Fibroblast of upper back skin (primary cell): ENCODE data around the gene NDUFV2.

ENCODE experiments used
- DNase-seq: peaks from one replicate; pipeline ENCODE4 v3.0.0-alpha.2; 2013

The NDUFV2 gene

DNA sequence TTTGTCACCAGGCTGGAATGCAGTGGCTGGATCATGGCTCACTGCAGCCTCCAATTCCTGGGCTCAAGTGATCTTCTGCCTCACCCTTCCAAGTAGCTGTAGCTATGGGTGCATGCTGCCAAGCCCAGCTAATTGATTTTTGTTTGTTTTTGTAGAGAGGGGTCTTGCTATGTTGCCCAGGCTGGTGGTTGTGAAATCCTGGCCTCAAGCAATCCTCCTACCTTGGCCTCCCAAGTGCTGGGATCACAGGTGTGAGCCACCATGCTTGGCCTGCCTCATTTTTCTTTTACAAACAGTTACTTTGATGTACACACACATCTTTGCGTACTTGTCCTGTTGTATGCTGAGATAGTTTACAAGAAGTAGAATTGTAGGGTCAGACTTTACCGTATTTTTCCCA lies 21.0 kb downstream of the NDUFV2 start:
- DNase-seq = no peak

DNA sequence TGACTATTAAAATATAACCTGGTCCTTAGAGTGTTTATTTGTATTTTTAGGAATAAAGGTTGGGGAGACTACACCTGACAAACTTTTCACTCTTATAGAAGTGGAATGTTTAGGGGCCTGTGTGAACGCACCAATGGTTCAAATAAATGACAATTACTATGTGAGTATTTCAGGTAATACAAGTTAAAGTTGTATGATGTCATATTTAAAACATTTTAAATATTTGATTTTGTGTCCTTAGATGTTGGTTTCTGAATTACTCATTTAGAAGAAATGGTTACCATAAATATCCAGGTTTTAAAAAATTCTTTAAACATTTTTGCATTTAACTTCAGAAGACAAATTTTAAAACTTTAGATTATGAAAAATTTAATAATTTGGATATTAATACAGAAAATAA lies 22.3 kb downstream of the NDUFV2 start:
- no peak for DNase-seq

DNA sequence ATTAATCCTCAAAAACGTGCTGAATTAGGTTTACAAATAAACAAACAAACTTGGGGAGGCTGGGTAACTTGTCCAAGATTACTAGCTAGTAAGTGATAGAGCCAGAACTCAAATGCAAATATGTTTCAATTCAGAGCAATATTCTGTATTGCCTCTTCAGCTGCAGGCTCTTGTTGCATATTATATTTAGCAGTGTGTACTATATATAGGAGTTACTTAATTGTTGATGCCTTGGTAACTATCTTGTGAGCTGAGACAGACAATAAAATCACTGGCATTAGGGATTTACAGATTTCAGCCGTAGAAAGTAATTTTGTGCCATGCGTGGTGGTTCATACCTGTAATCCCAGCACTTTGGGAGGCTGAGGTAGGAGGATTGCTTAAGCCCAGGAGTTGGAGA lies 23.8 kb downstream of the NDUFV2 start:
- DNase-seq = no peak

DNA sequence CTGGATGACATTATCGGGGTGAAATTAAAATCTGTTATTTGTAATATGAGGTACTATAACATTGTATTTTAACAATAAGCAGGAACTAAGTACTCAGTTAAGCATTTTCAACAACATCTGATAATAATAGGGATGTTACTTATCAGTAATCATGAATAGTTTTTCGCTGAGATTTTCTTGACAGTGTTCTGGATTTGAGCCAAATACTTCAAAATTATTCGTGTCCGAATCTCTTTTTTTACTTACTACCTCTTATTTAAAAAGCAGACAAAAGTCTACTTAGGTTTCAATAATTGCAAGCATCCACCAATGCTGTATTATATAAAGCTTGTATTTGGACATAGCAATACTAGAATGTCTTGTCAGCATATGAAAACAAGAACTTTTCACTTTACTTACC lies 27.7 kb downstream of the NDUFV2 start:
- no peak for DNase-seq

DNA sequence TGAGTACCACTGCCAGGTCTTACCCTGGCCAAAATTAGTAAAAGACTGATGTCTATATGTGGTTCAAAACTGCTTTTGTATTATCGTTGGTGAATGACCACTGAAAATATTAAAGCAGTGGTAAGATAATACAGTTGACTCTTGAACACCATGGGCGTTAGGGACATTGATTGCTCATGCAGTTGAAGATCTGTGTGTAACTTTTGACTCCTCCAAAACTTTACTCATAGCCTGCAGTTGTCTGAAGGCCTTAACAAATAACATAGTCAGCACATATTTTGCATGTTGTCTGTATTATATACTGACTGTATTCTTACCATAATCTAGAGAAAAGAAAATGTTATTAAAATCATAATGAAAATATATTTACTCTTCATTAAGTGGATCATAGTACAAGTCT lies 28.3 kb downstream of the NDUFV2 start:
- DNase-seq = no peak

DNA sequence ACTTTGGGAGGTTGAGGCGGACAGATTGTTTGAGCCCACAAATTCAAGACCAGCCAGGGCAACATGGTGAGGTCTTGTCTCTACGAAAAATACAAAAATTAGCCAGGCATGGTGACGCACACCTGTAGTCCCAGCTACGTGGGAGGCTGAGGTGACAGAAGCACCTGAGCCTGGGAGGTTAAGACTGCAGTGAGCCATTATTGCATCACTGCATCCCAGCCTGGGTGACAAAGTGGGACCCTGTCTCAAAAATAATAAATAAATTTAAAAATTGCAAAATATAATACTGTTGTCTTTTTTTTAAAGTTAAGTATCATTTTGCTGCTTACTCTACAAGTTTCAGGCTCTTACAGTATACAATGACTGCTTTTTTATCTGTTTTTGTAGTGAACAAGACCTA lies 30.1 kb downstream of the NDUFV2 start:
- no peak for DNase-seq

DNA sequence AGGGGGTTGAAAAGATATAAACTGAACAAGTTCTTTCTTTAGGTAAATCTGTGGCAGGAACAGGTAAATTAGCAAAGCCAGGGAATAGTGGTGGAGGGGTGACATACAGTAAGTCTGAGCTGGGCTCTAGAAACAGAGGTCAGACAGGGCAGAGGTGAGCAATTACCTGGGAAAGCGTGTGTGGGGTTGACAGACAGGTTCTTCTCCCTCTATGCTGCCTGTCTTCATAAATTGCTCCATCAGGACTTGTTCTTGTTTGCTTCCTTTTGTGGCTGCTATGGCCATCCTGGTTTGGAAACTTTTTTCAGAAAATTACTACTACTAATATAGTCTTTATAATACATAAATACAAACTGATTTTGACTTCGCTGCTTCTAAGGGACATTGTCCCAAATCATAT lies 30.7 kb downstream of the NDUFV2 start:
- no peak for DNase-seq

DNA sequence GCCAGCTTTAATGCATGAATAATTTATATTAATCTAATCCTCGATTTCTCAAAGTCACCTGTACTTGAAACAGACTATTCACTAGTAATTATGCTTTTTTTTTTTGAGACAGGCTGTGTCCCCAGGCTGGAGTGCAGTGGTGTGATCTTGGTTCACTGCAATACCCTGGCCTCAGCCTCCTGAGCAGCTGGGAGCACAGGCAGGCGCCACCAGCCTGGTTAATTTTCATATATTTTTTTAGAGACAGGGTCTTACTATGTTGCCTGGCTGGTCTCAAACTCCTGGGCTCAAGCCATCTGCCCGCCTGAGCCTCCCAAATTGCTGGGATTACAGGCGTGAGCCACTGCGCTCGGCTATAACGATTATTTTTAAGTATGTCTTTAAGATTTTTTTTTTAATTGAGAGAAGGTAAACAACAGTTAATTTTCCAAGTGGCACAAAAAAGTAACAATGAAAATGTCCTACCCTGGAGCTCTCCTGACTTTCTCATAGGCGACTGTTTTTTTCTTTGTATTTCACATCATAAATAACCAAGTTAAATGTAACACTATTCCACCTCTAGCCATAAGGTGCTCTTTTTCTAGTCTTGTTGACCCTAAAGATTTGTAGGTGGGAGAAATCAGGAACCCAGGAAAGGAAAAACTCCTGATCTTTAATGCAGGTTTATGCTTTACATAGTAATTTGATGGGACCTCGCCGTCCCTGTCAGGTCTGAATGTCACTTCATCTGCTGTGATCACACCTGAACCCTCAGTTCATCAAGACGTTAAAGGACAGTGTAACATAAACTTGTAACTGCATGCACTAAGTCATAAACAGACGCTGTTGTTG lies 32.8 kb downstream of the NDUFV2 start:
- no peak for DNase-seq

DNA sequence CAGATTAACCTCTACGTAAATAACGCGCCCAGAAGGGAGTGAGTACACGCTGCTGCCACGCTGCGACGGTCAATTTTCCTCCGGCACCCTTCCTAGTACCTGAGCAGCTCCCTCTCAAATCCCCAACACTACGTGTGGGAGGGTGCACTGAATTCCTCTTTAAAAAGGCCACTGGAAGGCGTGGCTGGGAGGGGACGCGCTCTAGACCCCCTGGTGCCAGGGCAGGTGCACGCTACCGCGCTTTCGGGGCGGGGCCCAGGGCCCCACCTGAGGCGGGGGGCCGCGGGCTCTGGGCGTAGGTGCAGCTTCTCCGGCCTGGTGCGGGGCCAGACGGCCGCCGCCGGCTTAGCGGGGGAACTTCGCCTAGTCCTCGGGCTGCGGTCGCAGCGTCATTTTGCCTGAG lies 33.4 kb downstream of the NDUFV2 start:
- DNase-seq = no peak

DNA sequence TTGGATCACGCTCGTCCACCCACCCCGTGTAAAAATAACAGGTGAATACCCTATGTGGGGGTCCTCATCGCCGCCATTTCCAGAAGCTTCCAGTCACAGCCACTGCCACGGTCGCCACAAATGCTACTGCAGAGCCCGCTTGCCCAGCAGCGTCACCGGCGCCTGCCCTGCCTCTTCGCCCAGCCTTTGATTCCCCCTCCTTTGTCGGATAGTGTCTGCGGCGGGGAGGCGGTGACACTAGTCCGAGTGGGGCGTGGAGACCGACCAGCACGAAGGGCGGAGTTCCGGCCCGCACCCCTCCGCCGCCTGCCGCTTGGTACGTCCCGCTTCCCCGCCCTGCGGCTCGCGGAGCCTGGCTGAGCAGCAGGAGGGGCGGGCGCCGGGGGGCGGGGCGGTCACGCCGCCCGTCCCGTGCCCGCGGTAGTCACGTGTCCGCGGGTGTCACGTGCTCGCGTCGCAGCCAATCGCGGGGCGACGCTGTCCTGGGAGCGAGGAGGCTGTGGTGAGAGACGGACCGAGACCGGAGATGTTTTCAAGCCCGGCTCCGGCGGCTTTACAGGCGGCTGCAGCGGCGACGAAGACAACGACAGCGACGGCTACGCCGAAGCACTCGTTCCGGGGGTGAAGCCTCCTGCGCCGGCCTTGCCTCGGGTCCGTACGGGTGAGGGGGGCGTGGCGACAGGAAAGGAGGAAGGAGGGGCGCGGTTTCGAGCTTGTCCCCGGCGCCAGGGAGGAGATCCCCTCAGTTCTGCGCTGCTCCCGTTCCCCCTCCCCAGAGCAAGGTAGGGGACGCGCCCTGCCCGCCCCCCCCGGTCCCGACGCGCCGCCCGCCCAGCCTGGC lies 34.0 kb downstream of the NDUFV2 start, which contains the start of gene ANKRD12:
Gene ANKRD12, plus strand, starts transcription at position 467 of the 841 bp plus-strand sequence. CDS start 45,652 bp downstream, outside the sequence.
- peak; percentile 95 for DNase-seq

DNA sequence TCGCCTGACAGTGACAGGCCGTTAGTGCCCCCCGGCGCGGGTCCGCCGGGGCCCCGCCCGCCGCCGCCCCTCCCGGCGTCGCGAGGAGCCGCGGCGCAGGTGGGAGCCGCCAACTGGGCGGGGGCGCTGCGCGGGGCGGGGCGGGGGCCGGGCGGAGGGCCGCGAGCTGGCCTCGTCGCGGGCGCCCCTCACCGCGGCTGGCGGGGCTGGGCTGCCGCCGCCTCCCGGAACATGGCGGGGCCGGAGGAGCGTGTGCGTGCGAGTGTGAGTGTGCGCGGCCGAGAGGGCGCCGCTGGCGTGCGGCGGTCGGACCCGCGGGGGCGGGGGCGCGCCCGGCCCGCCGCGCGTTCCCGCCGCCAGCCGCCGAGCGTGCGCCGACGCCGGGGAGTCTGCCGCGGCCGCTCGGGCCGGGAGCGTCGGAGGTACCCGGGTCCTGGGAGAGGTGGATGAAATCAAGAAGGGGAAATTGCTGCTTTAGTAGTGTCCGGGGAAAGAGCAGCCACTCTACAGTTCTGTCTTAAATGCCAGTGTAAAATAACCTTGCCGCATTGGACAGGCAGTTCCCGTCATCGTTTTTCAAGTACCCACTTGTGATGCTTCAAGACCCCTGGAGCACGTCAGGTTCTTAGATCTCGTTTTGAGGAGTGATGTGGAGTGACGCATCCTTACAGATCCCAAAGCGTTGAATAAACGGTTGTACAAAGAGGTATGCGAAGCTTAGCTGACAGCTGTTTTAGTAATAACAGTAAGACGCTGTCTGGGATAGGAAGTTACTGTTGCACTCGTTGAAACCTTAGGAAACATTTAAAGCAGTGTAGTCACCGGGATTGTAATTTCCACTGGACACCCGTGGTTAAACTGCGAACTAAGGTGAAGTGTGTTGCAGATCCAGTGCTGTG lies 34.9 kb downstream of the NDUFV2 start:
- DNase-seq = peak; percentile 78

DNA sequence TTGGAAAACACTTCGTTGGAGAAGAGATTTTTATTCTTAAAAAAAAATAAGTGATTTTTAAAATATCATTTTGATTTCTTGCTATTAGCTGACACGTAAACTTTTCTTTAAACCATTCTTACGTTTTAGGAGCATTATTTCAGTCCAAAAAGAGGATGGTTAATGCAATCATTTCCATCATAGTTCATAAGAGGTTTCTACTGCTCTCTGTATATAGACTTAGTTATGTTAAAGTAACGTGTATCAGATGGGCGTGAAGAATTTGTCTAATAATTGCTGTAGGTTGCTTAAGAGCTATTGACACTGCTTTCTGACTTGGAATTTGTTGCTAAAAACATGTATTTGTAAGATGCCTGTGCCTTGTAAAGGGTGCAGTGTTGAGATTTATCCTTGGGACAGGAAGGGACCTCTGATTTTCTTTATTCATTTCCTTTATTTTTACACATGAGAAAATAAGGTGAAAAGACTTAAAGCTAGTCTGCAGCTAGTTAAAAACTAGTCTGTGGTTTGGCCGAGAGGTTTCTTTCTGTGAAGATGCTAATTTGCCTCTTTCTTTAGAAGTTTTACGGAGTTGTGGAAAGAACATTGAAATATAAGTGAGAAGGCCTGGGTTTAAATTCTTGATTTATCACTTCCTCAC lies 37.0 kb downstream of the NDUFV2 start:
- no peak for DNase-seq

DNA sequence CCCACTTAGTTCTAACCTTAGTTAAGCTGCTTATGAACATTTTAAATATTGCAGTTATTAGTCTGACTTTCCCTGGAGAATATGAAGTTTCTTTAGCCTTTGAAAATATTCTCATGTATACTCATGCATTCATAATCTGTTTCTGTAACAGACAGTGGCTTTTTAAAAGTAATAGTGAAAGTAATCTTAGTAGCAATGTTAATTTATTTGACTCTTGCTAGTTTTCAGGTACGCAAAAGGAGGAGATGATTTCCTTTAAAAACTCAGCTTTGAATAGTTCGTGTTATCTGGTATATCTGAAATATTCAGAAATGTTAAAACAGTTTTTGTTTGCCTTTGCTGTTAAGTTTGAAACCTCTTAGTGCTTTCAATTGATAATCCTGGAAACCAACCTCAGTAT lies 37.9 kb downstream of the NDUFV2 start:
- no peak for DNase-seq

DNA sequence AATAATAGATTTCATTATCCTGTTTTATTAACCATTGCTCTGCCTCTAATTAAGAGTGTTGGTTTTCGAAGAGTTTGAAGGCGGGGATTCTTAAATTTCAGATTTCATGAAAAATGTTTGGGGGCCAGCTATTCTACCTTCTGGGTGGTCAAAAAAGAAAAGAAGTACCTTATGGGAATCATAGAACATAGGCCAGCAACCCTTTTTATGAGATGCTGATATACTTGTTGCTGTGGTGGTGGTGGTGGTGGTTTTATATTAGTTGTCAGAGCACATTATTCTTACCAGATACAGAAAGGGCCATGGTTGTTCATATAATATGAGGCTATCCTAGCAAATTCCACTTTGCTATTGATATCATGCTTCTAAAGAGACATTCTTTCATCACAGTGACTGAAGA lies 38.5 kb downstream of the NDUFV2 start:
- no peak for DNase-seq

DNA sequence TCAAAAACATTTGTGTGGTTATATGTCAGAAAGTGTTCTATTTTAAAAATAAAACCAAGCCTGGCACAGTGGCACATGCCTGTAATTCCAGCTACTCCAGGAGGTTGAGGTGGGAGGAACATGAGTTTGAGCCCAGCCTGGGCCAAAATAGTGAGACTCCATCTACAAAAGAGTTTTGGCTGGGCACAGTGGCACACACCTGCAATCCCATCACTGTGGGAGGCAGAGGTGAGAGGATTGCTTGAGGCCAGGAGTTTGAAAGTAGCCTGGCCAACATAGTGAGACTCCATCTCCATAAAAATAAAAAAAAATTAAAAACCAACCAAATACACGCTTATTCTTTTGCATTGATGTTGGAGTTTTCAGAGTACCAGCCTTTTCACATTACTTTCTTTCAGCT lies 43.7 kb downstream of the NDUFV2 start:
- no peak for DNase-seq

DNA sequence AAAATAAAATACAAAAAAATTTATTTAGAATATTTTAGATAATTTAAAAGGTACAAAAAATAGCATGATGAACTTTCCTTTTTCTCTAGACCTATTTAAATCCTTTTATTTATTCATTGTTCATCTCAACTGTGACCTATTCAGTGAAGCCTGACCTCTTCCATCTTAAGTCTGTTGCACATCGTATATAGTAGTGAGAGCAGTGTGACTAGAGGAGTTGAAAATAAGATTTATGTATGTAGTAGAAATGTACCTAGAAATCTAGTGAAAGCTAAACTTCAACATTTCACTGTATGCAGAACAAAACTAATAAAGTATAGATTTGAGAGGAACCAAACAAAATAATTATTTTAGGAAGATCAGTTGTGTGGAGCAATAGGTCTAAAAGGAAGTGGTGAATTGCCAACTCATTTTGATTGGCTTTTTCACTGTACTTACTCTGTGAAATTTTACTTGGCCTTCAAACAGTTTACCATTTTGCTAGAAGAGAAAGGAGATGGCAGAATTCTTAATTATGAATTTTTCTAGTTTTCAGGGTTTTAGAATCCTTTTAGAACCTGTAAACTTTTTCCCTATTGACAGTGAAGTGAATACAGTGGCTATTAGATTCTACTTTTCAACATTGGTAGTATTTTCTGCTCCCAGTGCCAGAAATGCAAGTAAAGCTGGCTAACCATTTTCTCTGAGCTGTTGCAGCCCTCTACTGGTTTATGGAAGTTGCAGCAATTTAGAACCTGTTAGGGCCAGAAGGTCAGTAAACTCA lies 45.1 kb downstream of the NDUFV2 start:
- peak; percentile 75 for DNase-seq

DNA sequence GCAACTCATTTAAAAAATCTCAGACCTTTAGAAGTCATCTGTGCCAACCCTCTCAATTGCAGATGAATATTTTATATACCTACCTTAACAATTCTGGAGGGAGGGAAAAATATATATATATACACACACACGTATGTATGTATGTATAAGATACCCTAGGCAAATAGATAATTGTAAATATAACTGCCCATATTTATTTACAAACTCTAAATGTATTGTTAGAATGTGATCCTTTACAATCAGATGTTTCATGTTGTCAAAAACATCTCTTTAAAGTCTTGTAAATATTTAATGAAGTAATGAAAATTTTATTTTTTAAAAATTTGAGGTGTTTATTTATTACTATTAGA lies 45.7 kb downstream of the NDUFV2 start:
- DNase-seq = no peak

DNA sequence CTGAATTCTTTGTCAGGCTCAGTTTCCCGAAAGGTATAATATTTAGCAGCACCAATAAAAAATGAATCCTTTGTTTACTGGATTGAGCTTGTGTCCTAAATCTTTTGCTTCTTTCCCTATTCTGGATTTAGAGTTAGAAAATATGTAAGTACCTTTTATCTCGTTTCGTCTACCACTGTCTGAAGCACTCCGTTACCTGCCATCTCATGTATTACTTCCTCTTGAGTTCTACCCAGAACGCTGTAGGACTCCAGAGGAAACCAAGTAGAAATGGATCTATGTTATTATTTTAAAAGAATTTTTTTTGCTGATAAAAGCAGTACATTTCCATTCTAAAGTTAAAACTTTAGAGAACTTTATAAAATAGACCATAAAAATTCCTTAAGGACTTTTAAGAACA lies 47.6 kb downstream of the NDUFV2 start:
- DNase-seq = no peak

DNA sequence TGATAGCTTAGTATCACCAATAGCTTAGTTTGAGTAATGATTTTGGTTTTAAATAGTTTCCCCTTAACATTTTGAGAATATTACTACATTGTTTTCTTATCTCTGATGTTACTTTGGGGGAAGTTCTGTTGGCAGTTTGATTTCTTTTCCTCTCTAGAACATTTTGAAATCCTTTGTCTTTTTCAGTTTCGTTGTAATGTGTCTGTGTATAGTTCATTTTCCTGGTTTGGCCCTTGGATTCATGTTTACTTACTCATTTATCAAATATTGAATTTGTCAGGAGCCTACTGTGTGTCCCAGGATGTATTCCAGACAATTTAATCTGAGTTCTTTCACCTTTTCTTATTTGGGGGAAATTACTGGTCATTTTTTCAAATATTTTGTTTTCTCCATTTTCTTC lies 50.8 kb downstream of the NDUFV2 start:
- DNase-seq = no peak

DNA sequence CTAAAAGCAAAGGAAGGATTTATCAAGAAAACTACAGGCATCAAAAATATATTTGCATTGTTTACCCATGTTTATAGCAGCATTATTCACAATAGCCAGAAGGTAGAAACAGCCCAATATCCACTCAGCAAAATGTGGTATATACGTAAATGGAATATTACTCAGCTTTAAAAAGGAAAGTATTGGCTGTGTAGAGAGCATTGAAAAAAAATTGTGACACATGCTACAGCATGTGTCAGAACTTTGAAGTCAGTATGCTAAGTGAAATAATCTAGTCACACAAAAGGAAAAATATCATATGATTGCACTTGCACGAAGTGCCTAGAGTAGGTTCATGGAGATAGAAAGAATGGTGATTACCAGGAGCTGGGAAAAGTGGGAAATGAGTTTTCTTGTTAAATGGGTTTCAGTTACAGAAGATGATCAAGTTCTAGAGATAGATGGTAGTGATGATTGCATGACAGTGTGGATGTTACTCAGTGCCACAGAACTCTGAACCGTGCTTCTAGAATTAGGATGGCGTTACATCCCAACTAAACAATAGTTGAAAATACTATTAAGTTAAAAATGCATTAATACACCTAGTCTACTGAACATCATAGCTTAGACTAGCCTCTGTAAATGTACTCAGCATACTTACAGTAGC lies 54.2 kb downstream of the NDUFV2 start:
- no peak for DNase-seq

DNA sequence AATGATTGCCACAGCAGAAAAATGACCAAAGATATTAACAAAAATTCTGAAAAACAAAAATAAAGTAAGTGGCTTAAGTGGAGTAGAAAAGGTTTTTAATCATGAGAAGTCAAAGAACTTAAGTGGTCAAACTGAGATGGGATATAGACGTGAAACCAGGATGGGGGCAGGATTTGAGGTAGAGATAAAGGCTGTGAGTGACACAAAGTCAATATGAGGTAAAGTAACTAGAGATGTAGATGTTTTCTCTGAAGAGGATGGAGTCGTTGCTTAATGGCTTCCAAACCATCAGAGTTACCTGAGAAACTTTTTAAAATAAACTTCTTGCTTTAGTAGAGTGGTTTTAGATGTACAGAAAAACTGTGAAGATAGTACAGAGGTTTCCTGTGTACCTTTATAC lies 55.3 kb downstream of the NDUFV2 start:
- no peak for DNase-seq
